Jurkat, Clone E6-1 (cell line): Measurements from ENCODE around the gene OSM.

Experiments
- DNase-seq: peaks from one replicate; pipeline ENCODE4 v3.0.0-alpha.2; 2011; ENCODE audit warnings: low read depth, low spot score
- H3K4me3 ChIP-seq: 2 replicates; pipeline ENCODE4 v1.5.1; 2011; ENCODE audit warnings: mild to moderate bottlenecking, low read length, control low read depth, moderate library complexity

Gene OSM

GRCh38 chr22:30250039-30250565 is 16.5 kb downstream of the OSM start:
- no peak for DNase-seq
- no peak overlapping the region for H3K4me3 ChIP-seq

GRCh38 chr22:30249049-30250038 is 17.3 kb downstream of the OSM start:
- DNase-seq: no peak
- H3K4me3 ChIP-seq: no peak overlapping the region

GRCh38 chr22:30248484-30248883 is 18.2 kb downstream of the OSM start:
- no peak for DNase-seq
- no peak overlapping the region for H3K4me3 ChIP-seq

GRCh38 chr22:30247974-30248373 is 18.7 kb downstream of the OSM start:
- no peak overlapping the region for H3K4me3 ChIP-seq
- no peak for DNase-seq

GRCh38 chr22:30247561-30247960 is 19.1 kb downstream of the OSM start:
- no peak for DNase-seq
- H3K4me3 ChIP-seq: no peak overlapping the region

- peak overlapping the region; percentile 26 for H3K4me3 ChIP-seq
Measured at GRCh38 chr22:30246814-30247376, 19.8 kb downstream of the OSM start.

GRCh38 chr22:30245985-30246813 is 20.5 kb downstream of the OSM start, which contains the start of gene LIF:
Gene LIF (minus strand): TSS chr22:30246759. CDS start chr22:30246695, 64 bp downstream.
- peak within 1 kb of the TSS; percentile 32 for H3K4me3 ChIP-seq
- no peak for DNase-seq

More at GRCh38 chr22:30246814-30247376, 19.8 kb downstream of the OSM start:
- no peak for DNase-seq

- H3K4me3 ChIP-seq: no peak overlapping the region
- no peak for DNase-seq
Measured at GRCh38 chr22:30245181-30245984, 21.3 kb downstream of the OSM start.

GRCh38 chr22:30244641-30245040 is 22.0 kb downstream of the OSM start:
- no peak overlapping the region for H3K4me3 ChIP-seq
- DNase-seq: no peak

GRCh38 chr22:30244066-30244465 is 22.6 kb downstream of the OSM start:
- no peak overlapping the region for H3K4me3 ChIP-seq
- DNase-seq: no peak

GRCh38 chr22:30243661-30244060 is 23.0 kb downstream of the OSM start:
- DNase-seq: no peak
- no peak overlapping the region for H3K4me3 ChIP-seq

- H3K4me3 ChIP-seq: no peak overlapping the region
- DNase-seq: no peak
Measured at GRCh38 chr22:30241576-30242371, 24.9 kb downstream of the OSM start.

- no peak for DNase-seq
- no peak overlapping the region for H3K4me3 ChIP-seq
Measured at GRCh38 chr22:30240541-30241417, 25.9 kb downstream of the OSM start.

- DNase-seq: no peak
- H3K4me3 ChIP-seq: no peak overlapping the region
Measured at GRCh38 chr22:30239488-30240405, 26.9 kb downstream of the OSM start.

GRCh38 chr22:30238661-30239487 is 27.8 kb downstream of the OSM start:
- no peak overlapping the region for H3K4me3 ChIP-seq
- DNase-seq: no peak
